Stimulated activated CD4-positive, alpha-beta T cell treated with anti-CD3 and anti-CD28 coated beads, Interleukin-1b, Interleukin-23, amount 100 ng/mL, for 1 hour (primary cell): ENCODE data around the gene MED27.
"Not testable (repeated sequence)": the region's sequence is repeated elsewhere in the genome, so short reads cannot be mapped to it uniquely, and the experiment has no call there.

Experiments
- DNase-seq, 2 donors: peaks; one replicate each; pipeline ENCODE4 v3.0.0-alpha.2; 2020; ENCODE audit warnings: low read depth in 2 of 2

Gene MED27

DNA sequence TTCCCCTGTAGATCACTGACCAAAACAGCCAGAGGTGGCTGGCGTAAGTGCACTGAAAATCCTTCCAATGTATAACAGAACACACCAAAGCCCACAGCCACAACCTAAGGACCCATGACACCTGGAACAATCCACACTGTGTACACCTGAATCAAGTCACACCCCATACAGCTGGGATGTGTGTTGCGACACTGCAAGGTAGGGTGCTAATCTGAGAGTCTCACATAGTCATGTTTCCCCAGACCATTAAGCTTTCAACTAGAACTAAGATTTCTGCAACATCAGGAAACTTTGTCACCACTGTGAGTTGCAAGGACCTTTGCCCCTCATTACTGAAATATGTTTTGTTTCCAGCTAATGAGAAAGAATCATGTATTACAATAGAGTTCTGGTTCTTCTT lies 59.4 kb downstream of the MED27 start:
- no peak for DNase-seq

DNA sequence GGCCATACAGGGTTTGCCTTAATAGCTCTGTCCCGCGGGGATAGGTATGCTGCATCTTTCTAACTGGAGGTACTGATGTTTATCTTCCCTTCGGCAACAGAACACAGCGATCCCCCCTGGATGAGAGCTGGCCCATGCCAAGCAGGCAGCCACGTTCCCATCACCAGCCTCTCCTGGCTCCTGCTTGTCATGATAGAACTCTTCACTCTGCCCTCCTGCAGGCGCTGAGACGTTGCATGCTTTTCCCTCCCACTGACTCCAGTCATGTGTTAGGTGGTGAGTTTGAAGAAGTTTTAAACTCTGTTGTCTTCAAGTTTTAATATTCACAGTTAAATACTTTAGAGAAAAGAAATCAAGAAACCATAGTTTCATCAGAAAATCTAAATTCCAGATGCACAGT lies 60.0 kb downstream of the MED27 start:
- DNase-seq: no peak

DNA sequence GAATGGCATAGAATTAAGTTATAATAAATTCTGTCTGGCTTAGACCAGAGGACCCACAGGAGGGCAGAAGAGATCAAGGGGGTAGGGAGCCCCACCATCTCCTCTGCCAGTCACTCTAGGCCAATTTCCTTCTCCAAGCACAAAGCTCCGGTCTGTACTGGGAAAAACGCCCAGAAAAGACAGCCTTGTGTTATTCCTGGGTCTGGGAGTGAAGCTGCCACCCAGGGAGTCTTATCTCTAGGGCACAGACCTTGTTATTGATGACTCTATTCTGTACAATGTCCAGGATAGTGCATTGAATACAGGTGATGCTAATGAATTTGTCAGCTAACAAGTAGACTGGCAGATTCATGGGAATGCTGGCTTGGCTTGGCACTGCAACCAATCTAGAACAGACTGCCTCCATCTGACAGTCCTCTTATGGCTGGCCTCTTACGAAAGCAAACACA lies 60.7 kb downstream of the MED27 start:
- no peak for DNase-seq

DNA sequence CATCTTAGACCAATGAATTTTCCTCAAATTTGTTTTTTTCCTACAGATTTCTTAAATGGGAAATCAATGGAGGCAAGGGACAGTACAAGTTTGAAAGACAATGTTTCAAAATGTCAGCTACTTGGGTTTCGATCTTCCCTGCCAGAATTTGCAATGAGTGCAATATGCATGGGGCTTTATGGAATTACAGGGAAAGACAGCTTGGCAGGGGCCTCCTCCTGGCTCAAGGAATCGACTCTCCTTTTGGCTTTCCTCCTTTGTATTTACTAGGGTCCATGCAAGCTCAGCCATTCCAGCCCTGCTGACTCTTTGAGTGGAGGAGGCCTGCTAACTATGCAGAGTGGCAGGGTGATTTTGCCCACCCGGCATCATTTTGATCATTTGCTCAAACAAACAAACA lies 63.2 kb downstream of the MED27 start:
- no peak for DNase-seq

DNA sequence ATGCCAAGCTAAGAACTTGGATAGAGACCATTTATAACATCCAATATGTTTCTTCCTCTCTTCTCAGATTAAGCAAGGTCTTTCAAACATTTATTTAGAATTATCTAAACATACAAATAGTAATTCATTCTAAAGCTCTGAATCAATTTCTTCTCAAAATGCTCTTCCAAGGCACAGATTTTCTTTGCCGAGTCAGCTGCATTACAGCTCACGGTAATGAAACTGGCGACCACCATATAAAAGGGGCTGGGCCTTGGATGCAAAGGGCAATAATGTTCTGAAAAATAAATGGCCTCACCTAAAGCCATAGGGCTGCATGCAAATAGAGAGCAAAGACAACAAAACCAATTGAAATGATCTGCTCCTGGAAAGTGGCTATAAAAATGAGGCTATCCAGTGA lies 63.8 kb downstream of the MED27 start:
- no peak for DNase-seq

DNA sequence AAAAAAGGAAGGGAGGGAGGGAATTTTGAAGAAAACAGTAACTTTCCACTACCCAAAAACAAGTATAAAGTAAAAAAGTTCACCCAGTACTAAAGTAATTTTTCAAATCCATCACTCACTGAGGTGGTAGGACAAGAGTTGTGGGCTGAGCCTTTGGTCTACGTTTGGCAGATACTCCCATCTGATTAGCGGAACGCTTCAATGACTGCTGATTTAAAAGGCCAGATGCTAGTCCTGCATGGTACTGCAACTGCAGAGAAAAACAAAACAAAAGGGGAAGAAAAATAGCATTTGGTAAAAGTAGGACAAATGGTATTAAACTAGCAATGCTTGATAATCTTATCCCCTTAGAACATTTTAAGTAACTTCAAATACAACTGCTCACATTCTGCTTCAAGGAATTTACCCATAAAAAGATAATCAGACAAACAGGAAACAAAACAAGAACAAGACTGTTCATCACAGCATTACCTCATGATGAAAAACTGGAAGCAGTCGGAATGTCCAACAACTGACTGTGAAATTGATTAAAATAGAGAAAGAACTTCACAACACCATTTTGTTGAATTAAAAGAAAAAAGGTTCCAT lies 65.4 kb downstream of the MED27 start:
- no peak for DNase-seq

DNA sequence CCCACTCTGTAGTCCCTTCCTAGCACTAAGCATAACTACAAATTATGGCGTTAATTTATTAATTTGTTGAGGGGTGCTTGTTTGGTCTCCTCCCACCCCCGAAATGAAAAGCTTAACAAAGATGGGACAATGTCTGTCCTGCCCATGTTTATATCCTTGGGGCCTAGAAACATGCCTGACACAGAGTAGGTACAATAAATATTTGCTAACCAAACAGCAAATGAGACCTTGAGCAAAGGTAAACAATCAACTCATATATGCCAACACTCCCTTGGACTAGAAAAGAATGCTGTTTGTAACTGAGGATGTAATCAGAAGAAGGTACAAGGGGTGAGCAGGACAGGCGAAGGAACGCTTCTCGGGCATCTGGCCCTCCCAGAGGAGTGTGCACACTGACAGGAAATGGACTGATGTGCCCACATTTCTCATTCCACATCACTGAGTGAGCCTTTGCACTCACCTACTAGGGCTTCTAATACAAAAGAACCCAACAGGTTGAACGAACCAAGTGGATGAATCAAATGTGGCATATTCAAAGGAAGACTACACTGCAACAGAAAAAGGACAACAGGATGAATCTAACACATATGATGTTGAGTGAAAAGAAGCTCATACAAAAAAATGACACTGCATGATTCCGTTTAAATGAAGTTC lies 66.8 kb downstream of the MED27 start:
- DNase-seq: no peak

DNA sequence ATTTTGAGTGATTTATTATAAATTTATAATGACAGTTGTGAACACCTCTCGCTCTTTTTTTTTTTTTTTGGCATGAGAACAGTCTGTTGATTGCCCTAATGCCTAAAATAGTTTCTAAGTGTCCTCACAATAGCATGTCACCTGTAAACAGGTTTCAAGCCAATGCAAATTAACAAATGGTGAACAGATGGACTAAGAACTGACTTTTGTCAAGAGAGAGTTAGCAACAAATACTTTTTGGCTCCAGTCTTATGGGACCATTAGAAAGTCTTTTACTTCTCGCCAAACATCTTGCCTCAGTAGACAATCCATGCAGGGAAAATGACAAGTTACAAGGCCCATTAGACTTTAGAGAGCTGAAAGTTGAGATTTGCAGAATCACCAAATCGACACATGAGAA lies 67.8 kb downstream of the MED27 start:
- DNase-seq: no peak

DNA sequence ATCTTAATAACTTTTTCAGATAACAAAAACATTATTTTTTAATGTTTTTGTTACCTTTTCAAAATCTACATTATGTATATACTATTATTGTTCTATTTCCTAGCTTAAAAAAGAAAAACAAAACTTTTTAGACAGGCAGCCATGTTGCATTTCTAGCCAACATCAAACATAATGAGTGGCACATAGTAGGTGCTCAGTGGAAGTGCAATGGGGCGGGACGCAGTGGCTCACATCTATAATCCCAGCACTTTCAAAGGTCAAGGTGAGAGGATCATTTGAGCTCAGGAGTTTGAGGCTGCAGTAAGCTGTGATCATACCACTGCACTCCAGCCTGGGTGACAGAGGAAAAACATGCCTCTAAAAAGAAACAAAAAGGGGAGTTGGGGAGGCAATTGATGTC lies 68.4 kb downstream of the MED27 start:
- DNase-seq: no peak

DNA sequence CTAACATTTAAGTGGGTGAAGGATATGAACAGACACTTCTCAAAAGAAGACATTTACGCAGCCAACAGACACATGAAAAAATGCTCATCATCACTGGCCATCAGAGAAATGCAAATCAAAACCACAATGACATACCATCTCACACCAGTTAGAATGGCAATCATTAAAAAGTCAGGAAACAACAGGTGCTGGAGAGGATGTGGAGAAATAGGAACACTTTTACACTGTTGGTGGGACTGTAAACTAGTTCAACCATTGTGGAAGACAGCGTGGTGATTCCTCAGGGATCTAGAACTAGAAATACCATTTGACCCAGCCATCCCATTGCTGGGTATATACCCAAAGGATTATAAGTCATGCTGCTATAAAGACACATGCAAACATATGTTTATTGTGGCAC lies 69.5 kb downstream of the MED27 start:
- not testable (repeated sequence) for DNase-seq

DNA sequence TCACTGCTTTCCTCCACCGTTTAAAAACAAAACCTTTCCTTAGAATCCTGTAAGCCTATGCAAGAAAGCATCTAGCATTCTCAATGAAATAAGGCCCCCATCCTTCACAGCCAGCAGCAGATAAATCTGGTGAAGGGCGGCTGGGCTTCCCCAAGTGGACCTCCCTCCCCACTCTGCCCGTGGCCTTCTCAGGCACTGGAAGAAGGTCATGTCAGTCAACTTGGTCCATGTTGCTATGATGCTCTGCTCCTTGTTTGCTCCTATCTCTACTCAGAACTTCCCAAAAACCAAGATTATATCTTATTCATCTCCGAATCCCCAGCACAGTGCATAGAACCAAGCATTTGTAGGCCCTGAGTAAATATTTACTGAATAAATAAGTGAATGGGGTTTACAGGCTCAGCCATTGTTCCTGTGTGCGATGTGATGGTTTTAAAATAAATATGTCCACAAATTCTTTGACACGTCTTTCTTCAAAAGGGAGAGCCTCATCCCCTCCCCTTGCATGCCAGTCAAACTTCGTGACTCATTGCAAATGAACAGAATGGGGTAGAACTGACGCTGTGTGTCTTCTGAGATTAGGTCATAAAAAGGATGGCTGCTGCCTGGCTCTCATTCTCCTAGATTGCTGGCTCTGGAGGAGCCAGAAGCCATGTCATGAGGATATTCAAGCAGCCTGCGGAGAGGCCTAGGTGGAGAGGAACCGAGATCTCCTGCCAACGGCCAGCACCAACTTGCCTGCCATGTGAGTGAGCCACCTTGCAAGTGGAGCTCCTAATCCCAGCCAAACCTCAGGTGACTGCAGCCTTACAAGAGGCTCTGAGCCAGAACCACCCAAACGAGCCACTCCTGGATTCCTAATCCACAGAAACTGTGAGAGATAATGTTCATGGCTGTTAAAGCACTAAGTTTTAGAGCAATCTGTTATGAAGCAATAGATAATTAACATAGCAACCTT lies 70.5 kb downstream of the MED27 start:
- no peak for DNase-seq

DNA sequence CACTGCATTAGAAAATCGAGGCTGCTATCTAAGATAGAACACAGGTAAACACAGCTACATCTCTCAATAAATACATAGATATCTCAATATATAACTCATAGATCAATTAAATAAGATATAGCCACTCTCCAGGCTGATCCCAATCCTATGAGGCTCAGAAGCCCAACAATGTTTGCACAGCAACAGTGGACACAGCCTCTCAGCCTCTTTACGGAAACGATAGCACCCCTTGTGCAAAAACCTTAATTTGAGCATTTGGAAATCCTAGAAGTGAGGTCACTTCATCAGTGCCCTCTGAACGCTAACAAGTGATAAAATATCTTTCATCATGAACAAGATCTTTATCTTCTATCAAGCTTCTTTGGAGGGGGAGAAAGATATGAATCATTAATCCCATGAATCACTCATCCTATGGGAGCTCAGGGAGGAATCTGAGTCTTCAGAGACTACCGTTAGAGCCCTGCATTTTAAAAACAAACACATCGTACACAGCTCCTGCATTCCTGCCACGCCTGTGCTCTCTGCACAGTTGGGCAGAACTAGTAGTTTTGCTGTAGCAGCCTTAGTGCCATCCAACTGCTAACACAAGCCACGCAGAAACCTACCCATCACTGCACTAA lies 71.4 kb downstream of the MED27 start:
- no peak for DNase-seq

DNA sequence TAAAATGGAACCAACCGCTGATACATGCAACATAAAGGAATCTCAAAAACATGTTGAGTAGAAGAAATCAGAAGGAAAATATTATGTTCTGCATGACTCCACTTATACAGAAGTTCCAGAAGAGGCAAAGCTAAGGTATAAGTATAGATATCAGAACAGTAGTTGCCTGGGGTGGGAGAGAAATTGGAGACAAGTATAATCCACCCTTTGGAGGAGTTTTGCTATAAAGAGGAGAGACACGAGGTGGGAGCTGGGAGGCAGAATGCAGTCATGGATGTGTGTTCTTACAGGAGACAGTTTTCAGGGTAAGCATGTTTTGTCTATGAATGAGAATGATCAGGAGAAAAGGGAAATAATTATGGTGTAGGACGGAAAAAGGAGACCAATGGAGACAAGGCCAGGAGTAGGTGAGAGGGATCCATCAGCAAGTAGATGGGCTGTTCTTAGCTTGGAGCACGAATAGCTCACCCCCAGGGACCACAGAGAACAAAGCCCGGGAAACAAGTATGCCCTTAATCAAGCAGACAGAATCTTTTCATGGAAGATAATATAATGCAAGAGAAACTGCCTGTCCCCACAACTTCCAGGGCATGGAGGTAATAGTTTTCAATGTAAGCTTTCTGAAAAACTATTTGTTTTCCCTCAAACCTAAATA lies 72.2 kb downstream of the MED27 start:
- no peak for DNase-seq

DNA sequence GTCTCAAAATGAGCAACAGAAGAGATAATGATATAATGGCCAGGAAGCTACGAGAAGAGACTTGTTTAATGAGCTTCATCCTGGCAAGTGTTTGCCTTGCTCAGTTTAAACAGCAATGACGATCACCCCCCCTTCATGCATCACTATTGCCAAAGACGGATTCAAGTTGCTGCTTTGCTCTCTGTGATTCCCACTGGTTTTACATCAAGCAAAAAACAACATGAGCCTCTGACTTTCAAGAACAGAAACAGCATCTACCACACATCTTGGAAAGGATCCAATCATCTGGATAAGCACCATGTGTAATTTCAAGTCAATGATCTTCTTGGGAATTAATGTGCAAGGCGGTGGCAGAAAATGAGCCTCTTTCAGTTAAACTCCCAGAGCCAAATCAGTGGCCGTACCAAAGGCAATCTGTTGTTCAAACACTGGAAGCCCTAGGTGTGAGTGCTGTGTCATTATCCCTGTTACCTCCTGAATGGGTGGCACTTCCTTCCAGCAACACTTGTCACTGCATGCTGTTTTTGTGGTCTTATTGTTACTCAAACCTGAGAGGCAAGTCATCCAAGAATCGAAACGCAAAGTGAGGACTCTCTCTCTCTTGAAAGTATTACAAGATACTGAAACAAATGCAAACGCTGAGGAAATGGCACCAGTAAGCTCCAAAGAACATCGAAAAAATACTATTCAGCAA lies 72.8 kb downstream of the MED27 start:
- no peak for DNase-seq

DNA sequence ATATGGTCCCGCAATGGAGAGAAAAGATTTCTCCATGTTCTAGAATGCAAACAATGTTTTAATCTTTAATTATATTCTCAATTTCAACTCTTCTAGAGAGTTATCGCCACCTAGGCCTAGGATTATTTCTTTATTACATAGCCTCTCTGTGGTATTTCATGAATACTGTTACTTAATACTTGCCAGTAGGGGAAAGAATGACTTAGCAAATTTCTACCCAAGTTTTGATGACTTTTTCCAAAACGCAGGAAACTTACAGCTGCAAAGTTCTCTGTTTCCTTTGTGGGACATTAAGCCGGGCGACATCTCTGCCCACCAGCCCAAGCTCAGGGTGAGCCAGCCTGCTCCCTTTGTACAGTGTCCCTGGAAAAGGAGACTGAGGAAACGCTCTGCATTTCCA lies 73.8 kb downstream of the MED27 start:
- DNase-seq: no peak

DNA sequence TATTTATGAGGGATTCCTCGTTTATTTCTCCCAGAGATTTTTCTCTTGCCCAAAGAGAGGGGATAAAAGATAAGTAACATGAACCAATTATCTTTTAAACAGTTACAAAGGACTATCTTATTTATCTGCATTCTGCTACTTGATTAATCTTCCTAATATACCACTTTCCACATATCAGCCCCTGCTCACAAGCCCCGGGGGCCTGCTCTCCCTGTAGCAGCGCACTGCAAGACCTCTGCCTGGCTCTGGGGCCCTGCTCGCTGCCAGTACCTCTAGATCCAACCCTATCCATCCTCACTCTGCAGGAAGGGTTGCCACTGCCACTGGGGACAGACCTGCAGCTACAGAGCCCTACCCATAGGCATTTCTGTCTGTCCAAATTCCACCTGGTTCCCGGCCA lies 75.3 kb downstream of the MED27 start:
- DNase-seq: no peak

DNA sequence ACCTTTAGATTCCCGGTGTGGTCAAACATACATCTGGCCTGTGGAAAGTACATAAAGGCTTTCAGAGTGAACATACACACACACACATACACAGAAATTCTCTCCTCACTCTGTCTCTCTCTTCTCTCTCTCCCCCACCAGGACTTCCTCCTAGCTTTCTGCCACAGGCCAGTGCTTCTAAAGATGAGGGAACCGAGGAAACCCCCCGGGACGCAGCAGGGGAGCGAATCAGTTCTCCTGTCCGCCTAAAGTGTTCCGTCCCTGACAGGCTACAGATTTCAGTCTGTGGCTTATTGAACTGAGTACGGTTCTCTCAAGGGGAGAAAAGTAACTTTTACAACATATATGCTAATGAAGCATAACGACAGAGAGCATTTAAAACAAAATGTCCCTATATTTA lies 75.8 kb downstream of the MED27 start:
- DNase-seq: no peak

DNA sequence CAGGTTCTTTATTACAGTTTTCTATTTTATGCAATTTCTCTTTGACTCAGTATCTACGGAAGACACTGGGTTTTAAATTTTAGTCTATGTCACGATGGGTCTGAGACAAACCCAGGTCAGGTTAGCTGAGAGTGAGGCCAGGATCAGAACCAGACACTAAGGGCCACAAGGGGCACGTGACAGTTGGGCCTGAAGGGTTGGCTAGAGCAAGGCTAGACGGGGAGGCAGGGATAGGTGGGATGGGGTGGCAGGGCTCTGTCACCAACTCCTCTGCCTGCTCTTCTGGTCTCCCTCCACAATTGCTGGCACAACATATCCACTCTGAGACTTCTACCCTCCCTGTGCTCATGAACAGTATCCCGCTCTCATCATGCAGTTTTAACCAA lies 76.4 kb downstream of the MED27 start:
- DNase-seq: no peak

DNA sequence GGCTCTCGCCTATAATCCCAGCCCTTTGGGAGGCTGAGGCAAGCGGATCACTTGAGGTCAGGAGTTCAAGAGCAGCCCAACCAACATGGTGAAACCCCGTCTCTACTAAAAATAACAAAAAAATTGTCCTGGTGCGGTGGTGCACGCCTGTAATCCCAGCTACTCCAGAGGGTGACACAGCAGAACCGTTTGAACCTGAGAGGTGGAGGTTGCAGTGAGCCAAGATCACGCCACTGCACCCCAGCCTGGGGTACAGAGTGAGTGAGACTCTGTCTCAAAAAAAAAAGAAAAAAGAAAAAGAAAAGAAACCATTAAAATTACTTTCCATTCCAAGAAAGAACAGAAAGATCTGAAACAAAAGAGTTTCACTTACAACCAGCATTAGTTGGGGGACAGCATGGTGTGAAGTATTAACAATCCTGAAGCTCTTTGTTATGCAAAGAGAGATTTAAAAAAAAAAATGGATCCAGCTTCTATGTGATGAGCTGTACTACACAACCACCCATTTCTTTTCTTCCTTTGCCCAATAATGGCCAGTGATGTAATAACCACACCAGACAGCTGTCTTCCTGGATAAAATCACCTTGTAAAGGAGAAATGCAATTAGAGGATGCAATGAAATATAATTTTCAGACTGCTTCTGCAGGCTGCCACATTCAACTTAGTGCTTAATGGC lies 76.9 kb downstream of the MED27 start:
- no peak for DNase-seq

DNA sequence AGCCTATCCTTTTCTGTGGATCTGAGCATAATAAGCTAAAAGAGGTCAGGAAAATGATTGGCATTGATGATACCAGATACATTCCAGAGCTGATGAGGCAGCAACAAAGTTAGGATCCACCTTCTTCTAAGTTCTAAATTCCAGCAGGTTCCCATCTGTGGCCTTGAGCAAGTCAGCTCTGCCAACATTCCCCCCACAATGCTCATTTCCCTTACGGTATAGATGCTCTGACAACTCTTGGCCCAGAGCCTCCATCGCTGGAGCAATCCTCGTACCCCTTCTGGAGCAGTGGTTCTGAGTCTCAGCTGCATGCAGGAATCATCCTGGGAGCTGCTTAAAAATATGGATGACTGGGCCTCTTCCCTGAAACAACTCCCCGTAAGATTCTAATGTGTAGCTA lies 78.1 kb downstream of the MED27 start:
- no peak for DNase-seq

DNA sequence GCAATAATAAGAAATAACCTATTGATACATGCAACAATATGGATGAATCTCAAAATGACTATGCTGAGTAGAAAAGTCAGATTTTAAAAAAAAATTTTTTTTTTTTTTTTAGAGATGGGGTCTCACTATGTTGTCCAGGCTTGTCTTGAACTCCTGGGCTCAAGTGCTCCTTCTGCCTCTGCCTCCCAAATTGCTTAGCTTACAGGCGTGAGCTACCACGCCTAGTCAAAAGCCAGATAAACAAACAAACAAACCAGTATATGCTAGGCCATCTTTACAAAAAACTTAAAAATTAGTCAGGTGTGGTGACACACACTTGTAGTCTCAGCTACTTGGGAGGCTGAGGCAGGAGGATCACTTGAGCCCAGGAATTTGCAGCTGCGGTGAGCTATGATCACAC lies 79.0 kb downstream of the MED27 start:
- no peak for DNase-seq
